ENCODE measurements around the gene CHGA.

- TF ChIP-seq GATAD2B (conservative IDR thresholded peaks at IDR 0.05; ENCODE audit: low read depth) (no peak), ZSCAN29 (IDR thresholded peaks at IDR 0.05) (no peak), SRF (IDR thresholded peaks at IDR 0.05; ENCODE audit: low read depth in 2 of 2, low read length in 2 of 2) (no peak), PML (IDR thresholded peaks at IDR 0.05; ENCODE audit: low read length) (no peak), RELB (IDR thresholded peaks at IDR 0.05; ENCODE audit: low read depth) (no peak), POLR2A (IDR thresholded peaks at IDR 0.05; ENCODE audit: low read depth, low read length) (no peak), SMC3 (IDR thresholded peaks at IDR 0.05; ENCODE audit: borderline replicate concordance, low read length) (no peak), CHD2 (IDR thresholded peaks at IDR 0.05; ENCODE audit: borderline replicate concordance, low read depth, low read length) (no peak), POLR2AphosphoS5 (IDR thresholded peaks at IDR 0.05; ENCODE audit: low read length) (no peak), IRF5 (IDR thresholded peaks at IDR 0.05; ENCODE audit: borderline replicate concordance) (no peak), JUNB (IDR thresholded peaks at IDR 0.05) (no peak), NFYB (IDR thresholded peaks at IDR 0.05; ENCODE audit: insufficient read depth, low read depth, low read length) (no peak)
- TF ChIP-seq, protein P1, sequence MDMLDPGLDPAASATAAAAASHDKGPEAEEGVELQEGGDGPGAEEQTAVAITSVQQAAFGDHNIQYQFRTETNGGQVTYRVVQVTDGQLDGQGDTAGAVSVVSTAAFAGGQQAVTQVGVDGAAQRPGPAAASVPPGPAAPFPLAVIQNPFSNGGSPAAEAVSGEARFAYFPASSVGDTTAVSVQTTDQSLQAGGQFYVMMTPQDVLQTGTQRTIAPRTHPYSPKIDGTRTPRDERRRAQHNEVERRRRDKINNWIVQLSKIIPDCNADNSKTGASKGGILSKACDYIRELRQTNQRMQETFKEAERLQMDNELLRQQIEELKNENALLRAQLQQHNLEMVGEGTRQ (IDR thresholded peaks at IDR 0.05; ENCODE audit: borderline replicate concordance, low read depth, low read length) = no peak
These were observed 32.4 kb downstream of the CHGA start for GRCh38 chr14:92955381-92955780.

Measured in GM12878 (cell line).